Activated CD8-positive, alpha-beta T cell treated with anti-CD3 and anti-CD28 coated beads for 36 hours (primary cell): ENCODE results near the gene ABHD2. TPM values are rescaled to one million over a fixed set of nuclear protein-coding genes. Genes with fewer than 3 reads are reported as not detected.
A peak's percentile ranks its signal among the peaks of the same experiment; 100 is the strongest.

Experiments used
- ATAC-seq: fragments of 200-7000 bp; cut with Tn5 transposase; one replicate; pipeline ENCODE4 v1.10.0; 2021; ENCODE audit warnings: mild to moderate bottlenecking, moderate library complexity
- CTCF ChIA-PET: fragments of 350-600 bp; sonication (Branson Sonifier 250); formaldehyde crosslinking; loops from one replicate; lab custom pipeline; 2021; ENCODE audit warnings: antibody characterized with exemption; lab: Charles Lee
- POLR2A ChIA-PET: fragments of 350-600 bp; sonication (Branson Sonifier 250); formaldehyde crosslinking; loops from one replicate; lab custom pipeline; 2021; ENCODE audit warnings: antibody characterized with exemption; lab: Charles Lee
- DNase-seq: peaks from one replicate; pipeline ENCODE4 v3.0.0-alpha.2; 2020
- H3K27ac Mint-ChIP-seq: one replicate; pipeline ENCODE4 v1.8.0; 2021; ENCODE audit warnings: mild to moderate bottlenecking, mixed read lengths
- H3K27me3 Mint-ChIP-seq: one replicate; pipeline ENCODE4 v1.8.0; 2021; ENCODE audit warnings: mixed read lengths
- H3K36me3 Mint-ChIP-seq: one replicate; pipeline ENCODE4 v1.8.0; 2021; ENCODE audit warnings: low read depth, mixed read lengths
- H3K4me1 Mint-ChIP-seq: one replicate; pipeline ENCODE4 v1.8.0; 2021; ENCODE audit warnings: low read depth, mixed read lengths
- H3K4me3 Mint-ChIP-seq: one replicate; pipeline ENCODE4 v1.8.0; 2021; ENCODE audit warnings: mild to moderate bottlenecking, moderate library complexity, mixed read lengths
- H3K9me3 Mint-ChIP-seq: one replicate; pipeline ENCODE4 v1.8.0; 2021; ENCODE audit warnings: mixed read lengths
- intact Hi-C: fragments of 100-400 bp; cut with micrococcal nuclease; formaldehyde crosslinking; loops from one replicate; pipeline ENCODE4 v1.10.0; 2022
- total RNA-seq, 2 experiments: library from RNA; stranded (reverse); gene quantifications; one replicate each; pipeline ENCODE4 v1.2.3, GENCODE V29; 2021
- TF ChIP-seq, protein P1 (sequence below): fragments of 200-600 bp; IDR thresholded peaks from one replicate; pipeline ENCODE4 v1.8.0; 2022; ENCODE audit warnings: antibody characterized with exemption, mild to moderate bottlenecking

ABHD2 gene
- total RNA-seq, 2 experiments from 2014 or later: 36.8 to 38.9 TPM

- peak overlapping the region; percentile 63 for H3K27ac Mint-ChIP-seq
- CTCF ChIA-PET: interaction anchor here (0.7 to 6.0 kb wide), 12 partner anchors 9 to 185 kb away, joined by 3 to 45 read pairs (median 4); no protein-coding TSS in a partner anchor
- H3K36me3 Mint-ChIP-seq: peaks cover 6% of the 10 kb centered on the region
- DNase-seq: no peak
- H3K4me3 Mint-ChIP-seq: no peak overlapping the region
- H3K27me3 Mint-ChIP-seq: no peaks in the 10 kb centered on the region
- TF ChIP-seq, protein P1, sequence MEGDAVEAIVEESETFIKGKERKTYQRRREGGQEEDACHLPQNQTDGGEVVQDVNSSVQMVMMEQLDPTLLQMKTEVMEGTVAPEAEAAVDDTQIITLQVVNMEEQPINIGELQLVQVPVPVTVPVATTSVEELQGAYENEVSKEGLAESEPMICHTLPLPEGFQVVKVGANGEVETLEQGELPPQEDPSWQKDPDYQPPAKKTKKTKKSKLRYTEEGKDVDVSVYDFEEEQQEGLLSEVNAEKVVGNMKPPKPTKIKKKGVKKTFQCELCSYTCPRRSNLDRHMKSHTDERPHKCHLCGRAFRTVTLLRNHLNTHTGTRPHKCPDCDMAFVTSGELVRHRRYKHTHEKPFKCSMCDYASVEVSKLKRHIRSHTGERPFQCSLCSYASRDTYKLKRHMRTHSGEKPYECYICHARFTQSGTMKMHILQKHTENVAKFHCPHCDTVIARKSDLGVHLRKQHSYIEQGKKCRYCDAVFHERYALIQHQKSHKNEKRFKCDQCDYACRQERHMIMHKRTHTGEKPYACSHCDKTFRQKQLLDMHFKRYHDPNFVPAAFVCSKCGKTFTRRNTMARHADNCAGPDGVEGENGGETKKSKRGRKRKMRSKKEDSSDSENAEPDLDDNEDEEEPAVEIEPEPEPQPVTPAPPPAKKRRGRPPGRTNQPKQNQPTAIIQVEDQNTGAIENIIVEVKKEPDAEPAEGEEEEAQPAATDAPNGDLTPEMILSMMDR: no peak
- POLR2A ChIA-PET: interaction anchor here (0.6 to 2.9 kb wide), 6 partner anchors 12 to 306 kb away, joined by 3 to 16 read pairs (median 3); no protein-coding TSS in a partner anchor
- no peak for ATAC-seq
- H3K4me1 Mint-ChIP-seq: peaks cover 43% of the 10 kb centered on the region
- intact Hi-C loops: loop anchor here (5.0 to 10.0 kb wide), 2 partner anchors 38 to 85 kb away; no protein-coding TSS in a partner anchor
- no peaks in the 10 kb centered on the region for H3K9me3 Mint-ChIP-seq
Observed at GRCh38 chr15:89089316-89090230, 1.3 kb downstream of the ABHD2 start.

GRCh38 chr15:89090791-89091626 is 2.8 kb downstream of the ABHD2 start:
- peak; percentile 64 for DNase-seq
- TF ChIP-seq, protein P1: no peak
- Mint-ChIP-seq H3K36me3 (peaks cover 6% of the 10 kb centered on the region), H3K4me1 (peaks cover 43% of the 10 kb centered on the region), H3K27me3 (no peaks in the 10 kb centered on the region), H3K4me3 (no peak overlapping the region), H3K27ac (peak overlapping the region; percentile 93), H3K9me3 (no peaks in the 10 kb centered on the region)
- ChIA-PET CTCF (interaction anchor here (1.0 to 6.0 kb wide), 13 partner anchors 8 to 186 kb away, joined by 3 to 45 read pairs (median 7); no protein-coding TSS in a partner anchor), POLR2A (interaction anchor here (0.6 to 2.9 kb wide), 9 partner anchors 11 to 194 kb away, joined by 3 to 16 read pairs (median 4); no protein-coding TSS in a partner anchor)
- intact Hi-C loops: loop anchor here (5.0 kb wide), 1 partner anchor 36 kb away; no protein-coding TSS in a partner anchor
- no peak for ATAC-seq

DNA sequence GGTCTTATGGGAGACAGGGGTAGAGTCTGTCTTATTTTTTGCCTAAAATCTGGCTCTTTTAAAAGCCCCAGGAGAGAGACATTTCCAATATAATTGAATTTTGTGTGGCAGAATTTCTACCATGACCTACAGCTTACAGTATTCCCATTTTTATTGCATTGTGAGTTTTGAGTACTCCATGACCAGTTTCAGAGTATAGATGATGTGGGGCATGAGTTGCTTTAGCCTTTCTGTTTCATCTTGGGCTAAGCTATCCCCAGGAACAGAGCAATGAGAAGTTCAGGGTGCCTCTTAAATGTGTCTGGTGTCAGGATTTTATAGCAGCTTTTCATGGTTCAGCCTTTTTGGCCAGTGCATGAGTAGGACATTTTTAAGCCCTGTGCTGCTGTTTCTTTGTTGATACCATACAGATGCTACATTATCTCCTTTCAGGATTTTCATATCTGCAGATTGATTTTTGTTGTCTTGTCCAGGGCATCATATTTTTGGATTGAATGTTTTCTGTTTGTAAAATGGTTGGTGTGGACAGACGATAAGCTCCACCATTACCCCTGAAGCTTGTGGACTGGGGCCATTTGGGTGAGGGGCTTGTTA is 3.5 kb downstream of the ABHD2 start:
- Mint-ChIP-seq H3K27ac (peak overlapping the region; percentile 93), H3K27me3 (no peaks in the 10 kb centered on the region), H3K9me3 (no peaks in the 10 kb centered on the region), H3K36me3 (peaks cover 6% of the 10 kb centered on the region), H3K4me1 (peaks cover 43% of the 10 kb centered on the region), H3K4me3 (no peak overlapping the region)
- ChIA-PET CTCF (interaction anchor here (1.0 to 6.0 kb wide), 13 partner anchors 9 to 197 kb away, joined by 3 to 45 read pairs (median 7); partner anchors contain the start of gene HAPLN3), POLR2A (interaction anchor here (0.9 to 1.6 kb wide), 6 partner anchors 13 to 195 kb away, joined by 3 to 7 read pairs (median 4); no protein-coding TSS in a partner anchor)
- intact Hi-C loops: loop anchor here (5.0 kb wide), 1 partner anchor 36 kb away; no protein-coding TSS in a partner anchor
- ATAC-seq (no peak), DNase-seq (no peak)
- TF ChIP-seq, protein P1: no peak

- Mint-ChIP-seq H3K36me3 (peaks cover 6% of the 10 kb centered on the region), H3K9me3 (no peaks in the 10 kb centered on the region), H3K27me3 (no peaks in the 10 kb centered on the region), H3K27ac (no peak overlapping the region), H3K4me3 (no peak overlapping the region), H3K4me1 (peaks cover 43% of the 10 kb centered on the region)
- intact Hi-C loops: loop anchor here (5.0 kb wide), 1 partner anchor 34 kb away; no protein-coding TSS in a partner anchor
- no peak for ATAC-seq
- CTCF ChIA-PET: interaction anchor here (1.5 to 5.6 kb wide), 3 partner anchors 27 to 37 kb away, joined by 3 to 45 read pairs (median 4); no protein-coding TSS in a partner anchor
- POLR2A ChIA-PET: no interaction called here
- TF ChIP-seq, protein P1: no peak
- DNase-seq: no peak
Observed at GRCh38 chr15:89093509-89093908, 5.3 kb downstream of the ABHD2 start.
